ENCODE measurements around the gene MYBL2.

MYBL2 gene

GRCh38 chr20:43724383-43724782 is 57.5 kb downstream of the MYBL2 start:
- no peak for DNase-seq

- no peak for DNase-seq
Observed at GRCh38 chr20:43725666-43726065, 58.8 kb downstream of the MYBL2 start.

- DNase-seq = no peak
Observed at GRCh38 chr20:43726333-43726732, 59.4 kb downstream of the MYBL2 start.

DNA sequence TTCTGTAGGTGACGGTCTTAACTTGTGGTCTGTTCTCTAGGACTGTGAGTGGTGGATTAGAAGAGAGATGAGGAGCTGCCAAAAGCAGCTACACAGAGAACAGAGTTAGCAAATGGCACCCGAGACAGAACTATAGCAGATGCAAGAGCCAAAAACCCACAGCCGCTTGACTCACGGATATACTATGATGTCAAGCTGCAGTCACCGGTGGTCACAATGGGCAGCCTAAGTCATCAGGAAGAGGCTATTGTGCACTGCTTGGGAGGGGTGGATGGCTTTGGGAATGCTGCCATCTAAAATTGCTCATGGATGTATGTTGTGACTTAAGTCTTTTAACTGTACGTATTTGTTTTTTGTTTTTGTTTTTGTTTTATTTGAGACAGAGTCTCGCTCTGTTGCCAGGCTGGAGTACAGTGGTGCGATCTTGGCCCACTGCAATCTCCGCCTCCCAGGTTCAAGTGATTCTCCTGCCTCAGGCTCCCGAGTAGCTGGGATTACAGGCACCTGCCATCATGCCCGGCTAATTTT is 60.0 kb downstream of the MYBL2 start, which contains the start of gene GTSF1L:
TSS of gene GTSF1L (minus strand) at position 192 of the 528 bp plus-strand sequence. CDS start 308 bp downstream, outside the sequence.
- no peak for DNase-seq

DNA sequence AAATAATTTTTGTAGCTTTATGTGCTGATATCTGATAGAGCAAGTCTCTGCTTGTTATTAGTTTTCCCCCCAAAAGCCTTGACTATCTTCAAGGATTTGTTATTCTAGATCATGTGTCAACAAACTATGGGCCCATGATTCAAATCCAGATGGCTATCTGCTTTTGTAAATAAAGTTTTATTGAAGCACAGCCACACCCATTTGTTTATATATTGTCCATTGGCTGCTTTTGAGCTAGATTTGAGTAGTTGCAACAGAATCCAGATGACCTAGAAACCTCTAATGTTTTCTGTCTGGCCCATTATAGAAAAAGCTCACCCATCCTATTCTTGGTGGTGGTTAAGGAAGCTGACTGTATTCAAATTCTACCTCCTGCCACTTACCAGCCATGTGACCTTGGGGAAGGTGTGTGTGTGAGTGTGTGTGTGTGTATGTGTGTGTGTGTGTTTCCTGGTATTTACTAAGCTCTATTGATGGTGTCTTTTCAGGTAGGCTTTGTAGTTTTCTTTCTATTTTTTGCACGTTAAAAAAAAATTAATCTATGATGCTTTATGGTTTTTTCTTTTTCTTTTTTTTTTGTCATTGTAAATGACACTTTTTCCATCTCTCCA is 61.2 kb downstream of the MYBL2 start:
- DNase-seq = no peak

- no peak for DNase-seq
Observed at GRCh38 chr20:43728686-43729255, 61.9 kb downstream of the MYBL2 start.

- DNase-seq = no peak
Observed at GRCh38 chr20:43731469-43731868, 64.6 kb downstream of the MYBL2 start.

DNA sequence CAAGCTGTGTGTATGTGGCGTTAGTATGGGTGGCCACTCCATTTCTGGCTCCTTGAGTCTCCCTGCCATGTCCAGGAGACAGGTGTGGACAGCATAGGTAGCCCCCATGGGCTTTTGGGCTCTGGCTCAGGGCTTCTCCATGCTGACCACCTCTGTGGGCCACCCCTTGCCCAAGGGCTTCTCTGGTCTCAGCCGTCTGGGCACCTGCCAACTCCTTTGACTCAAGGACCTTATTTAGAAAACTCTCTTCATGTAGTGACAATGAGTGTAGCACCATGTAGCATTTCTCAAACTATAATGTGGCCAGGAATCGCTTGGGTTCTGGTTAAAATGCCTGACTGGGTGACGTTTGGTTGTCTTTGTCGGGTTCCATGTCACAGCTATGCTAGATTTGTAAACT is 65.0 kb downstream of the MYBL2 start:
- DNase-seq = no peak

DNA sequence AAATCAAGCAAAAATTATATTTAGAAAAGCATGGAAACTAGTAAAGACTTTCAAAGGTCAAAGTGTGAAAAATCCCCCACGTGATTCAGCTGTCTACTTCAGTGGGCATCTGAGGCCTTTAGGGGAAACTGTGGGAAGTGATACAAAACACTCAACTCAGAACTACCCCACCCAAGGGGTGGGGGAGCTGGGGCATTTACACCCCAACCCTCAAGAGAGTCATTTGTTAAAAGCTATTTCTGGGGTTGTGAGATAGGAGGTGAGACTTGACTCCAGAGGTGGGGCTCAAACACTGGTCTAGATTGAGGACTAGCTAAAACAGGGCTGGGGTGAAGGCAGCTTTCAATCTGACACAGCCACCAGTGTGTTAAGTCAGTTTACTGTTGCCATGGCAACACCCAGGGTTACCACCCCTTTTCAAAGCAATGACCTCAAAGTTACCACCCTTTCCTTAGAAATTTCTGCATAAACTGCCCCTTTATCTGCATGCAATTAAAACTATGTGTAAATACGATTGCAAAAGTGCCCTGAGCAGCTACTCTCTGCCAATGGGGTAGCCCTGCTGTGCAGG is 69.8 kb downstream of the MYBL2 start:
- peak; percentile 87 for DNase-seq

DNA sequence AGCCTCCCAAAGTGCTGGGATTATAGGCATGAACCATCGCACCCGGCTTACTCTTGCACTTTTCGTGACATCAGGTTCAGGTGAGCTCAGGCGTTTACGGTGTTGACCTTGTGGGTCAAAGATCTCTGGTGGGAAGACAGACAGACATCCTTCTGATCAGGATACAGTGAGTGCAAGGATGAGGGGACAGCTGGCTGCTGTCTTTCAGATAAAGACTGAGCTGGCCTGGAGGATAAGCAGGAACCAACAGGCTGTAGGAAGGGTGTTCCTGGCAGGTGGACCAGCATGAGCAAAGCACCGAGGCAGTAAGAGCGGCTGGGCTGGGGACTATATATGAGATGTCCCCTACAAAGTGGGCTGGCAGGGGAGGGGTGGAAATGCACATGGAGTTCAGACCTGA is 71.0 kb downstream of the MYBL2 start:
- DNase-seq = no peak

GRCh38 chr20:43739148-43739749 is 72.3 kb downstream of the MYBL2 start:
- DNase-seq = no peak

DNA sequence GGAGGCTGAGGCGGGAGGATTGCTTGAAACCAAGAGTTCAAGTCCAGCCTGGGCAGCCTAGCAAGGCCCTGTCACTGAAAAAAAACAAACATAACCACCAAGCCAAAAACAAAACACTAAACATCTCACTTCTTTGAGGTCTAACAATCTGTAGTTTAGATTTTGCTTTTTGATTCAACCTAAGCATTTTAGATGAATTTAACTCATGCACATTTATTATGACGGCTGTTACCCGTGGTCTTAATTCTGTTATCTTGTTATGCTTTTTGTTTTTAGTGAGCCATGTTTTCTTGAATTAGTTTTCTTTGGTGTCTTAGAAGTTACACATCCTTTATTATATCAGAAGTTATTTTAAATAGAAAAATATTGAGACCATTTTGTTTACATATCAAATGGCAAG is 73.7 kb downstream of the MYBL2 start:
- DNase-seq = no peak

- no peak for DNase-seq
Observed at GRCh38 chr20:43744151-43744611, 77.3 kb downstream of the MYBL2 start.

DNA sequence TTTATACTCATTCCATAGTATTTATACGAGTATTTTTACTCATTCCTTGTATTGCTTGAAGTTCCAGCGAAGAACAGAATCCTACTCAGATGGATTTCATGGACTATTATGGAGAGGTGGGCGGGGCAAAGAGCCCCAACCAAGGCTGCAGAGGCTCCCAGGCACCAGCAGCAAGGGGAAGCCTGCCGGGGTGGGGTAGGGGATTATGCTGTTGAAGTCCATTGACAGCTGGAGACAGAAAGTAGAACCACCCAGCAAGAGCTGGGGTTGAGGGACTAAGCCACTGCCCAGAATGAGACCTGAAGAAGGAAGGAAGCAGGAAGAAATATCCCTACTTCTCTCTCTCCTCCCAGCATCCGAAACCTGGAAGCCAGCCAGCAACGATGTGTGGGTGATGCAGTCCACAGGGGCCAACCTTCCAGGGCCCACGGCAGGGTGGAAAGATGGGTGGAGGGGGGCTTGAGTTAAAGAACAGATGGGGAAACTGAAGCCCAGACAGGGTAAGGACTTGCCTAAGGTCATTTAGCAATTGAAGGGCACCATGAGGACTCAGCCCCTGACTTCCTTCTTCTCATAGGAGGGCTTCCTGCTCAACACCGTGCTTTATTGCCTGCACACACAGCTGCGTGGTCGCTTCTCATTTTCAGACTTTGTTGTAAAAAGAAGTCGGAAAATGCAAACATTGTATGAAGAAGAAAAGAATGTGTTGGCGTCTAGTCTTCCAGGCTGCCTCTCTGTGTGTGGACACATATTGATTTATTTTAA is 78.2 kb downstream of the MYBL2 start:
- no peak for DNase-seq

GRCh38 chr20:43746344-43747137 is 79.6 kb downstream of the MYBL2 start:
- no peak for DNase-seq

- no peak for DNase-seq
Observed at GRCh38 chr20:43748274-43748673, 81.4 kb downstream of the MYBL2 start.

DNA sequence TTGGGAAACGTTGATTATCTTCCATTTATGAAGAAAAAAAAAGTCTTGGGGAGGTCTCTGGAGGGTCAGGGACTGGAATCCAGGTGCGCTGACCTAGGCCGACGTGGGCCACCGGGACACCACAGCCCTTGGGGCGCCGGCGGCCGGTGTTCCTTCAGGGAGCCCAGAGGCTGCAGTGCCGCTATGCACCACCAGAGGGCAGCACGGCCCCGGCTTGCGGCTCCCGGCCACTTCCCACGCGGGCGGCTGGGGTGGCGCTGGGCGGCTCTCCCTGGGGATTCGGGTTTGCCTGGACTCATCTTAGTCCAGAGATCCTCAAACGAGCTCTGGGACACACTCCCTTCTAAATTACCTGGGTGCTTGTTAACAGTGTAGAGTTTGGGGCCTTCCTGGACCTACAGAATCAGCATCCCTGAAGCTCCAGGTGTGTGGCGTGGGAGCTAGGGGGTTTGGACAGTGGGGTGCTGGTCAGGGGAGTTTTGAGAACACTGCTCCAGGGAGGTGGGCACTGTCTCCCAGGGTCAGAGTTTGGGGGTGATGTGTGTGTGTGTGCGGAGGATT is 82.9 kb downstream of the MYBL2 start:
- DNase-seq = peak; percentile 89

- peak; percentile 81 for DNase-seq
Observed at GRCh38 chr20:43750774-43751166, 83.9 kb downstream of the MYBL2 start.

GRCh38 chr20:43751167-43752050 is 84.5 kb downstream of the MYBL2 start:
- DNase-seq = peak; percentile 96

DNA sequence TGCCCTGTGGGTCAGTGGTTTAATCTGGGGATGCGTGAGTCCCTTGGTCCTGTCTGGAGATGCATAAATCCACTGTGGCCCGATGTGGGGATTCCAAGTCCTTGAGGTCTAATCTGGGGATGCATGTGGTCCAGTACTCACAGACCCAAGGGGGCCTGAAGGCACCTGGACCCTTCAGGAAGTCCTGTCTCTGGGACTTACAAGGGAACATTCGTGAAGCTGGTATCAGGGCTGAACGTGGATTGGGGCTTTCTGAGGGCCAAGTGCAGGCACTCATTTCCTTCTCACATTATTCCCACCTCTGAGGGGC is 85.1 kb downstream of the MYBL2 start:
- no peak for DNase-seq
